ENCODE data around the gene GCNT4.

The GCNT4 gene

DNA sequence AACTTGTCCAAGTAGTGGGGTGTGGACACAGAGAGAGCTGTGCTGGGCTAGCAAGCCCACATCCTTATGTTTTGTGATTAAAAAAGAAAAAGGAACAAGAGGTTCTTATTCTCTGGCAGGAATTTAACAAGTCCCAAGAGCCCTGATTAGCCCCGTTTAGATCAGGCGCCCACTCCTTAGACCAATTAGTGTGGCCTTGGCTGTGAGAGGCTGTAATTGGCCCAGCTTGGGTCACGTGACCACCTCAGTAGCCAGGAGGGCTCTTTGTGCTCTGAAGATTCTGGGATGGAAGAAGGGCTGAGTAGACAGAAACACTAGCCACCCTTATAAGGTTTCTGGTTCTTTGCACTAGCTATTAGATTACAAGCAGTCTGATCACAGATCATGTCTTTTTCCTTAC is 31.1 kb downstream of the GCNT4 start:
- TF ChIP-seq, protein P1, sequence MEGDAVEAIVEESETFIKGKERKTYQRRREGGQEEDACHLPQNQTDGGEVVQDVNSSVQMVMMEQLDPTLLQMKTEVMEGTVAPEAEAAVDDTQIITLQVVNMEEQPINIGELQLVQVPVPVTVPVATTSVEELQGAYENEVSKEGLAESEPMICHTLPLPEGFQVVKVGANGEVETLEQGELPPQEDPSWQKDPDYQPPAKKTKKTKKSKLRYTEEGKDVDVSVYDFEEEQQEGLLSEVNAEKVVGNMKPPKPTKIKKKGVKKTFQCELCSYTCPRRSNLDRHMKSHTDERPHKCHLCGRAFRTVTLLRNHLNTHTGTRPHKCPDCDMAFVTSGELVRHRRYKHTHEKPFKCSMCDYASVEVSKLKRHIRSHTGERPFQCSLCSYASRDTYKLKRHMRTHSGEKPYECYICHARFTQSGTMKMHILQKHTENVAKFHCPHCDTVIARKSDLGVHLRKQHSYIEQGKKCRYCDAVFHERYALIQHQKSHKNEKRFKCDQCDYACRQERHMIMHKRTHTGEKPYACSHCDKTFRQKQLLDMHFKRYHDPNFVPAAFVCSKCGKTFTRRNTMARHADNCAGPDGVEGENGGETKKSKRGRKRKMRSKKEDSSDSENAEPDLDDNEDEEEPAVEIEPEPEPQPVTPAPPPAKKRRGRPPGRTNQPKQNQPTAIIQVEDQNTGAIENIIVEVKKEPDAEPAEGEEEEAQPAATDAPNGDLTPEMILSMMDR (IDR thresholded peaks at IDR 0.05): no peak

DNA sequence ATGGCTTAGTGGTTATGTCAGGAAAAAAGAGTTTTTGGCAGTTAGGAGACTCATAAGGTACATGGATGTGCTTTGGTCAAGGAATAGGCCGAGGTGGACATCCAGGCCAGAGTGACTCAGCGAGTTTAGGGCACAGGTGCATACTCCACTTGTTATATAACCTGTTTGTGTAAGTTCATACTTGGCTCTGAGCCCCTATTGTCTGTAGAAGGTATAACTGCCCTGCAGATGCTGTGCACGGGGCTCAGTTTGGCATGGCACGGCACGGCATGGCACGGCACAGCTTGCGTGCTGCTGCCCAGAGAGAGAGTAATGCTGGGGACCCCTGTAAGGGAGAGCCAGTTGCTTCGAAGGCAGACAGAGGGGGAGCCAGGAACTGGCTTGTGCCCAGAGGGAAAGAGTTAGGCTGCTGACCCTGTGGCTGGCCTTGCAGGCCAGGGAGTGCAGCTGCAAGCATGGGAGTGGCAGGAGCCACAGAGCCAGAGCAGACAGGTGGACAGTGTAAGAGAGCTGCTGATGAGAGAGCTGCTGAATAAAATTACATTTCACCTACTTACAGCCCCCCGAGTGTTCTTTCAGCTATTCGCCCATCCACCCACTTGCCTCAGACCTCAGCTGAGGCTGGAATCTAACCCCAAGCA is 32.2 kb downstream of the GCNT4 start:
- TF ChIP-seq, protein P1 (IDR thresholded peaks at IDR 0.05): no peak

DNA sequence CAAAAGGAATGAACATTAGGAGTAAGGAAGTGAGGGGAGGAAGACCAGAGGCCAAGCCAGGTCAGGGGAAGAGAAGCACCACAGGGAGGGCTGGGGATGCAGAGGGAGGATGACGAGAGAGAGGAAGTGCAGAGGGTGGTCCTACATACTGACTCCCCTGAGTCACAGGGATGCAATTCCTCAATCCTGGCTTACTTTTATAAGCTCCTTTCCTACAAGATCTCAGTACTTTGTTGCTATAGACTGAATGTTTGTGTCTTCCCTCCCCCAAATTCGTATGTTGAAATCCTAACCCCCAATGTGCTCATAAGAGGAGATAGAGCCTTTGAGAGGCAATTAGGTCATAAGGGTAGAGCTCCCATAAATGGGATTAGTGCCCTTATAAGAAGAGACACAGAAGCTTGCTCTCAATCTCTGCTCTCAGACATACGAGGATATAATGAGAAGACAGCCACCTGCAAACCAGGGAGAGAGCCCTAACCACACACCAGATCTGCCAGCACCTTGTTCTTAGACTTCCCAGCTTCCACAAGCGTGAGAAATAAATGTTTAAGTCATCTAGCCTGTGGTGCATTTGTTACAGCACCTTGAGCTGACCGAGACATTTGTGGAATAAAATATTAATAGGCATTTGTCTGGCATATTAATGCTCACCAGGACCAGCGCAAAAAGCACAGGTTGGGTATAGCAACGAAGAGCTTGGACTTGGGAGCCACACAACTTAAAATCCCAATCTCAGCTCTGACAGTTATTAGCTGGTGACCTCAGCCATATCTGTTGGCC is 33.4 kb downstream of the GCNT4 start:
- TF ChIP-seq, protein P1 (IDR thresholded peaks at IDR 0.05): no peak

DNA sequence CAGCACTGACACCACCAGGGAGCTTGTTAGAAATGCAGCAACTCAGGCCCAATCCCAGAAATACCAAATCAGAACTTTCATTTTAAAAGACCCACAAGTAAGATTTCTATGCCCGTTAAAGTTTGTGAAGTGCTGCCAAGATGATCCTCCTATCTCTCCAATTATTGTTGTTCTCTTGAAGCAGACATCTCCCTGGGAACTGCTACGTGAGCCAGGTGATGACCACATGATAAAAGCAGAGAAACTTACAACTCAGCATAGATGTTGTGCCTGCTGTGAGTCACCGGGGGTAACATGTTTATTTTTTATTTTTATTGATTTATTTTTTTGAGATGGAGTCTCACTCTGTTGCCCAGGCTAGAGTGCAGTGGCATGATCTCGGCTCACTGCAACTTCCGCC is 34.4 kb downstream of the GCNT4 start:
- TF ChIP-seq, protein P1 (IDR thresholded peaks at IDR 0.05): no peak

DNA sequence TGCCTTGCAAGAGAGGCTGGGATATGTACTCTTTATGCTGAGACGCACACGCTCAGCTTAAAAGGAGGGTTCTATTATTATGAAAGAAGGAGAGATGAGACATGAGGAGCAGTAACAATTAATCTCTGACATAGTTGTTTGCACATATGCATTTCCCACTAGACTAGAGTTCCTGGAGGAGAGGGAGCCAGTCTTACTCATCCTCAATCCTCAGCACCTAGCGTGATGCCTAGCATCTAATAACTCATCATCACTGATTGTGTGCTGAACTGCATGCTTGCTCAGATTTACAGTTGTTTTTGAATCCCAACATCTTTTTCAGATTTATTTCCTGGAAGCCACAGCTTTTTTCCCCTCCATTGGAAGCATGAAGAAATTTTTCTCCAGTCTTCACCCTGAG is 35.5 kb downstream of the GCNT4 start:
- TF ChIP-seq, protein P1 (IDR thresholded peaks at IDR 0.05): no peak

- TF ChIP-seq, protein P1 (IDR thresholded peaks at IDR 0.05): no peak
These were observed 39.6 kb downstream of the GCNT4 start for GRCh38 chr5:75012748-75013147.

DNA sequence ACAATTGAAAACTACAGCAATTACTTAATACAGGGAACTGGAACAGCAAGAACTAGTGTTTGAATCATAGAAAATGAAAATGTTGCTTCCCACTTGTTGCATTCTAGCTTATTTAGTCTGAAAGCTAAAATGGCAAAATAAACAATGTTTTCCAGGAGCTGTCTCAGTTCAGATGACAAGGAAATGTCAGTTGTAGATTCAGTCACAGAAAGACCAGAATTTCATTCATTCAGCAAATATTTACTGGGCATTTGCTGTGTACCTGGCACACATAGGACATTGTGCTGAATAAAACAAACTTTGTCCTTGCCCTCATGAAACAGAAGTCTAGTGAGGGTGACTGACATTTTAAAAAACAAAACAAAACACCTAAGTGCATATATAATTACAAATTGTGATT is 41.5 kb downstream of the GCNT4 start:
- TF ChIP-seq, protein P1 (IDR thresholded peaks at IDR 0.05): no peak
